Brain microvascular endothelial cell (primary cell): Measurements from ENCODE around the gene POLR1E.

Experiments
- DNase-seq: peaks from one replicate; pipeline ENCODE4 v3.0.0-alpha.2; 2020
- H3K27ac ChIP-seq: fragments of 250-450 bp; sonication (Bioruptor Pico); 2 replicates; pipeline ENCODE4 v1.5.1; 2020; ENCODE audit warnings: mild to moderate bottlenecking, moderate library complexity
- H3K27me3 ChIP-seq: fragments of 250-450 bp; sonication (Bioruptor Pico); replicated peaks from 2 replicates; pipeline ENCODE4 v1.5.1; 2020; ENCODE audit warnings: mild to moderate bottlenecking
- H3K36me3 ChIP-seq: fragments of 250-450 bp; sonication (Bioruptor Pico); replicated peaks from 2 replicates; pipeline ENCODE4 v1.5.1; 2020; ENCODE audit warnings: mild to moderate bottlenecking
- H3K4me3 ChIP-seq: 2 replicates; pipeline ENCODE4 v1.5.1; 2011; ENCODE audit warnings: low read depth, mild to moderate bottlenecking, control low read depth, low read length, moderate library complexity
- in situ Hi-C: cut with HindIII; loops from 2 replicates; pipeline ENCODE4 v1.10.0; 2017; ENCODE audit warnings: low sequenced_read_pairs, low pct_ligation_motif_present
- TF ChIP-seq, protein P1 (sequence below): IDR thresholded peaks from 2 replicates; pipeline ENCODE4 v1.5.1; 2011; ENCODE audit warnings: low read depth, mild to moderate bottlenecking, moderate library complexity, low read length, control low read depth, inconsistent platforms; ENCODE audit errors: missing control alignments

The POLR1E gene

DNA sequence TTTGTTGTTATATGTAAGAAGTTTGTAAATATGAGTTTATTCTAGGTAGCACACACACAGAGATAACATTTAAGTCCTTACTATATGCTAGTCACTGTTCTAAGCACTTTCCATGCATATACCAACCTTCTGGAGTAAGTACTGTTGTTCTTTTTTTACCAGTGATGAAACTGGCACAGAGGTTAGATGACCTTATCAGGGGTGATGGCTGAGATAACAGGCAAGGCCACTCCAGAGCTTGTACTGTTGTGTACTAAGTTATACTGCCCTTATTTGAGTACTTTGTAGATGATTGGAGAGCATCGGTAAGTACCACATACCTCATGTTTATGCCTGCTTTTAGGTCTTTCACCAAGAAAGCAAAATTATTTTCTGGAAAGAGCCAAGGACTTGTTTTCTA is 6.2 kb downstream of the POLR1E start:
- Histone ChIP-seq H3K4me3 (no peak overlapping the region), H3K36me3 (peaks cover 60% of the 10 kb centered on the region), H3K27me3 (no peaks in the 10 kb centered on the region), H3K27ac (no peak overlapping the region)
- in situ Hi-C loops: loop anchor here (25.0 kb wide), 1 partner anchor 95 kb away; the partner anchor contains the start of genes FBXO10 and TOMM5
- no peak for DNase-seq
- TF ChIP-seq, protein P1, sequence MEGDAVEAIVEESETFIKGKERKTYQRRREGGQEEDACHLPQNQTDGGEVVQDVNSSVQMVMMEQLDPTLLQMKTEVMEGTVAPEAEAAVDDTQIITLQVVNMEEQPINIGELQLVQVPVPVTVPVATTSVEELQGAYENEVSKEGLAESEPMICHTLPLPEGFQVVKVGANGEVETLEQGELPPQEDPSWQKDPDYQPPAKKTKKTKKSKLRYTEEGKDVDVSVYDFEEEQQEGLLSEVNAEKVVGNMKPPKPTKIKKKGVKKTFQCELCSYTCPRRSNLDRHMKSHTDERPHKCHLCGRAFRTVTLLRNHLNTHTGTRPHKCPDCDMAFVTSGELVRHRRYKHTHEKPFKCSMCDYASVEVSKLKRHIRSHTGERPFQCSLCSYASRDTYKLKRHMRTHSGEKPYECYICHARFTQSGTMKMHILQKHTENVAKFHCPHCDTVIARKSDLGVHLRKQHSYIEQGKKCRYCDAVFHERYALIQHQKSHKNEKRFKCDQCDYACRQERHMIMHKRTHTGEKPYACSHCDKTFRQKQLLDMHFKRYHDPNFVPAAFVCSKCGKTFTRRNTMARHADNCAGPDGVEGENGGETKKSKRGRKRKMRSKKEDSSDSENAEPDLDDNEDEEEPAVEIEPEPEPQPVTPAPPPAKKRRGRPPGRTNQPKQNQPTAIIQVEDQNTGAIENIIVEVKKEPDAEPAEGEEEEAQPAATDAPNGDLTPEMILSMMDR: no peak

DNA sequence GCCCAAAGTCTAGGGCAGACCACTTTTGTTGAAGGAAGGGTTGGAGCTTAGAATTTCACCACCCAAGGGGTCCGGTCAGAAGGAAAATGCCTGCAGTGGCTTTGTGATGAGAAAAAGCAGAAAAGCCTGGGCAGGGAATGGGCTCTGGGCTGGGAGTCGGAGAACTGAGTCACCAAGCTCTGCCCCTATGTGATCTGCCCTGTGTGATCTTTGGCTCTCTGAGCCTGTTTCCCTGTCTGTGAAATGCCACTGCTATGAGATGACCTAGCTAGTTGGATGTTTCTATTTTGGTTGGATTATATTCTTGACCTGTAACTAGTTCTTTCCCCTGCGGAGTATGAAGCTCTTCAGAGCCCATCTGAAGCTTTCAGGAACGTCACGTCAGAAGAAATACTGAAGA is 9.8 kb downstream of the POLR1E start:
- TF ChIP-seq, protein P1: no peak
- Histone ChIP-seq H3K36me3 (peaks cover 64% of the 10 kb centered on the region), H3K4me3 (no peak overlapping the region), H3K27ac (no peak overlapping the region), H3K27me3 (no peaks in the 10 kb centered on the region)
- in situ Hi-C loops: loop anchor here (25.0 kb wide), 1 partner anchor 92 kb away; the partner anchor contains the start of genes FBXO10 and TOMM5
- no peak for DNase-seq

DNA sequence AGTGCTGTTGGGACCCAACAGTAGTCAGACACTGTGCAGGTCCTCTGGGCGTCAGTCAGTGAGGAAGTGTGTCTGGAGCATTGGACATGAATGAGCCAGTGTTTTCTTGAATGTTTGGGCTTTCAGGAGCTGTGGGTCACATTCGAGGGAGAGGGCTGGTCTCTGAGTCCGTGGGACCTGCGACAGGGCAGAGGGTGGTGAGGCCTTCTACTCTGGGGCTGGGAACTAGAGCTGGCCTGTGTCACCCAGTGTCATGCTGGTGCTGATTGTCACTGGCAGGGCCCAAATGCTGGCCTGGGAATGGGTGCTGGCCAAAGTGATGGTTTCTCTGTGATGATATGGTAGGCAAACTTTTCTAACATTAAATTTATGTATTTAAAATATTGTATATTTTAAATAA is 10.3 kb downstream of the POLR1E start:
- no peak overlapping the region for H3K4me3 ChIP-seq
- no peak for DNase-seq
- H3K27me3 ChIP-seq: no peaks in the 10 kb centered on the region
- in situ Hi-C loops: loop anchor here (25.0 kb wide), 1 partner anchor 91 kb away; the partner anchor contains the start of genes FBXO10 and TOMM5
- TF ChIP-seq, protein P1: no peak
- H3K27ac ChIP-seq: no peak overlapping the region
- peaks cover 63% of the 10 kb centered on the region for H3K36me3 ChIP-seq

DNA sequence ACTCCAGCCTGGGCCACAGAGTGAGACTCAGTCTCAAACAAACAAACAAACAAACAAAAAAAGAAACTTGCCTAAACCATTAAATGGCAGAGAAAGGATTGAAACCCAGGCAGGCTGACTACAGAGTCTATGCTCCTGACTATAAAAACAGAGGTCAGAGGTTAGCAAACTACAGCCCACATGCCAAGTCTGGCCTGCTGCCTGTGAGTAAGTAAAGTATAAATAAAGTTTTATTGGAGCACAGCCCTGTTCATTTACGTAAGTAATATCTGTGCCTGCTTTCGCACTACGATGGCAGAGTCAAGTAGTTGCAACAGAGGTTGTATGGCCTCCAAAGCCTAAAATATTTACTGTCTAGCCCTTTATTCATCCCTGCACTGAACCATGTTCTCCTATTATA is 11.6 kb downstream of the POLR1E start:
- no peak overlapping the region for H3K4me3 ChIP-seq
- H3K27ac ChIP-seq: no peak overlapping the region
- H3K36me3 ChIP-seq: peaks cover 69% of the 10 kb centered on the region
- H3K27me3 ChIP-seq: no peaks in the 10 kb centered on the region
- DNase-seq: no peak
- in situ Hi-C loops: loop anchor here (25.0 kb wide), 1 partner anchor 90 kb away; the partner anchor contains the start of genes FBXO10 and TOMM5
- TF ChIP-seq, protein P1: no peak

DNA sequence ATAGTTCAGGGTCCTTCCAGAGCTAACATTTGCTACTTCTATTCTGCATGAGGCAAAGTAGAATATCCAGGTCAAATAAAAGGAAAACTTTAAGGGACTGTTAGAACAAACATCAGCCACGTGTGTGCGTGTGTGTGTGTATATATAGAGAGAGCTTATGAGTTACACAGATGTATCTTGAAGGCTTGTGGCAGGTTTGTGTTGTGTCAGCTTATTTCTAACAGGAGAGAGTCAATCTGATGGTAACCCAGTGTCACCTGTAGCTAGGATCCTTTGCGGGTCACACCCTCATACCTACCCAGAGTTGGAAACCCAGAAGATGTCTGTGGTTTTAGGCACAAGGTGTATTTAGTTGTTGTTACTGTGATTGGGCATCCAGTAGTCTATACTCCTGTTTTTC is 12.7 kb downstream of the POLR1E start:
- DNase-seq: no peak
- H3K27ac ChIP-seq: no peak overlapping the region
- in situ Hi-C loops: loop anchor here (25.0 kb wide), 1 partner anchor 89 kb away; the partner anchor contains the start of genes FBXO10 and TOMM5
- H3K27me3 ChIP-seq: no peaks in the 10 kb centered on the region
- H3K36me3 ChIP-seq: peaks cover 69% of the 10 kb centered on the region
- TF ChIP-seq, protein P1: no peak
- no peak overlapping the region for H3K4me3 ChIP-seq

DNA sequence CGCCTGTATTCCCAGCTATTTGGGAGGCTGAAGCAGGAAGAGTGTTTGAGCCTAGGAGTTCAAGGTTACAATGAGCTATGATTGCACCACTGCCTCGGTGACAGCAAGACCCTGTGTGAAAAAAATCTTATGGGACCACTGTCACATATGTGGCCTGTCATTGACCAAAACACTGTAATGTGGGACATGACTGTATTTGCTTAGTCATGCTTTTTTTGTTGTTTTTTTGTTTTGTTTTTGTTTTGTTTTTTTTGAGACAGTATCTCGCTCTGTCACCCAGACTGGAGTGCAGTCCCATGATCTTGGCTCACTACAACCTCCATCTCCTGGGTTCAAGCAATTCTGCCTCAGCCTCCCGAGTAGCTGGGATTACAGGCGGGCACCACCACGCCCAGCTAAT is 13.5 kb downstream of the POLR1E start:
- Histone ChIP-seq H3K36me3 (peaks cover 62% of the 10 kb centered on the region), H3K4me3 (no peak overlapping the region), H3K27ac (no peak overlapping the region), H3K27me3 (no peaks in the 10 kb centered on the region)
- TF ChIP-seq, protein P1: no peak
- no peak for DNase-seq
- in situ Hi-C loops: loop anchor here (25.0 kb wide), 1 partner anchor 88 kb away; the partner anchor contains the start of genes FBXO10 and TOMM5
